ENCODE data around the gene DCAF6.

DNA sequence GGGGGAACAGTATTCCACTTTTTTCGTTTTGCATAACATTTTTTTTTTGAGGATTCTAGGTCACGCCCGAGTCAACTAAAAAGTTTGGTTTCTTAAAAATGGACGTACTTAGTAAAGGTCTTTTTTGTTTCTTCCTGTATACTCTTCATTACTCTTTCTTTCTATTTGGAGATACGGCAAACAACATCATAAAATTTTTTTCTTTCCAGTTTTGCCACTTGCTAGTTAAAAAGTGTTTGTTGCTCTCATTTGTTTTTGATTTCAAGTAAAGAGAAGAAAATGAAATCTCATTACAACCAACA, 1.2 kb downstream of the DCAF6 start:
- TF ChIP-seq CTCF (IDR thresholded peaks at IDR 0.05), result no peak
- TF ChIP-seq POLR2A (IDR thresholded peaks at IDR 0.05), result no peak
